GM12878 (cell line): Measurements from ENCODE around the gene TMEM266. TPM values are rescaled to one million over a fixed set of nuclear protein-coding genes. Genes with fewer than 3 reads are reported as not detected.

ENCODE experiments used
- ATF2 ChIP-seq: IDR thresholded peaks from 2 replicates; pipeline ENCODE4 v1.6.1; 2012; ENCODE audit warnings: low read length, inconsistent platforms
- BRCA1 ChIP-seq: IDR thresholded peaks from 2 replicates; pipeline ENCODE4 v1.6.1; 2011; ENCODE audit warnings: low read depth, low read length, improper control_type of control experiment
- CBFB ChIP-seq: IDR thresholded peaks from 2 replicates; pipeline ENCODE4 v1.6.1; 2016; ENCODE audit warnings: antibody characterized with exemption, low read depth
- CEBPB ChIP-seq, 2 experiments: fragments of 150-350 bp in 1 of 2; IDR thresholded peaks; 2 replicates each; pipeline ENCODE4 v1.6.1; 2012 to 2014; ENCODE audit warnings: low read depth in 2 of 2, low read length in 2 of 2, borderline replicate concordance in 1 of 2, inconsistent platforms in 1 of 2
- CHD1 ChIP-seq: IDR thresholded peaks from 2 replicates; pipeline ENCODE4 v1.6.1; 2012; ENCODE audit warnings: low read depth, low read length, improper control_type of control experiment
- E4F1 ChIP-seq: fragments of 450-650 bp; IDR thresholded peaks from 2 replicates; pipeline ENCODE4 v1.6.1; 2018; ENCODE audit warnings: borderline replicate concordance, mild to moderate bottlenecking; ENCODE audit not compliant: partially characterized antibody
- ESRRA ChIP-seq: IDR thresholded peaks from 2 replicates; pipeline ENCODE4 v1.6.1; 2012; ENCODE audit warnings: mild to moderate bottlenecking, low read length, improper control_type of control experiment
- IKZF2 ChIP-seq, 2 experiments: fragments of 450-650 bp; IDR thresholded peaks; 2 replicates each; pipeline ENCODE4 v1.6.1; 2017; ENCODE audit warnings: mild to moderate bottlenecking in 2 of 2, moderate library complexity in 2 of 2
- IRF3 ChIP-seq: fragments of 450-650 bp; IDR thresholded peaks from 2 replicates; pipeline ENCODE4 v1.6.1; 2014; ENCODE audit warnings: mild to moderate bottlenecking
- IRF4 ChIP-seq: IDR thresholded peaks from 2 replicates; pipeline ENCODE4 v1.6.1; 2011; ENCODE audit warnings: low read depth, low read length
- JUNB ChIP-seq: IDR thresholded peaks from 2 replicates; pipeline ENCODE4 v1.6.1; 2016; ENCODE audit warnings: antibody characterized with exemption, mild to moderate bottlenecking
- JUND ChIP-seq: IDR thresholded peaks from 2 replicates; pipeline ENCODE4 v1.6.1; 2012; ENCODE audit warnings: low read depth, mild to moderate bottlenecking, low read length, improper control_type of control experiment, moderate library complexity
- KLF5 ChIP-seq: fragments of 450-650 bp; IDR thresholded peaks from 2 replicates; pipeline ENCODE4 v1.6.1; 2014; ENCODE audit warnings: mild to moderate bottlenecking; ENCODE audit not compliant: partially characterized antibody
- MEF2A ChIP-seq: IDR thresholded peaks from 2 replicates; pipeline ENCODE4 v1.6.1; 2011; ENCODE audit warnings: low read depth, mild to moderate bottlenecking, low read length, moderate library complexity; ENCODE audit not compliant: insufficient read depth
- NR2C2 ChIP-seq: IDR thresholded peaks from 2 replicates; pipeline ENCODE4 v1.6.1; 2011; ENCODE audit warnings: borderline replicate concordance, low read depth; ENCODE audit not compliant: control insufficient read depth, insufficient read length
- PML ChIP-seq: IDR thresholded peaks from 2 replicates; pipeline ENCODE4 v1.6.1; 2012; ENCODE audit warnings: low read length, inconsistent platforms
- SMAD1 ChIP-seq: fragments of 450-650 bp; IDR thresholded peaks from 2 replicates; pipeline ENCODE4 v1.6.1; 2018; ENCODE audit warnings: mild to moderate bottlenecking, low read depth; ENCODE audit not compliant: partially characterized antibody
- SMAD5 ChIP-seq: IDR thresholded peaks from 2 replicates; pipeline ENCODE4 v1.6.1; 2016; ENCODE audit warnings: antibody characterized with exemption, low read depth
- STAT3 ChIP-seq: IDR thresholded peaks from 2 replicates; pipeline ENCODE4 v1.6.1; 2011; ENCODE audit warnings: low read depth, low read length, improper control_type of control experiment
- ZNF592 ChIP-seq: fragments of 450-650 bp; IDR thresholded peaks from 2 replicates; pipeline ENCODE4 v1.6.1; 2017; ENCODE audit warnings: mild to moderate bottlenecking, moderate library complexity
- ZNF622 ChIP-seq: fragments of 450-650 bp; IDR thresholded peaks from 2 replicates; pipeline ENCODE4 v1.6.1; 2017; ENCODE audit warnings: mild to moderate bottlenecking, inconsistent platforms
- polyA plus RNA-seq, 11 experiments: library from polyadenylated mRNA; depleted of rRNA in 4 of 11; unstranded in 6 of 11; stranded (reverse) in 5 of 11; fragments of >200 nt; fragmentation: Nextera tagmentation in 4 of 11; fragmentation: Illumina TruSeq in 1 of 11; extraction: Ambion mirVana in 4 of 11; extraction: Trizol in 1 of 11; gene quantifications; 1 replicate in 1 of 11; 2 replicates in 10 of 11; pipeline versions ENCODE4 v1.2.1 to v1.2.3, GENCODE V29; 2011 to 2016; ENCODE audit warnings: inconsistent platforms in 2 of 11, missing spikeins in 2 of 11, low read depth in 1 of 11
- total RNA-seq, 4 experiments: library from RNA; depleted of rRNA in 3 of 4; stranded (reverse); fragments of >200 nt in 3 of 4; fragmentation: Illumina TruSeq in 1 of 4; extraction: Trizol in 1 of 4; gene quantifications; 2 replicates each; pipeline versions ENCODE4 v1.2.1 to v1.2.3, GENCODE V29; 2013 to 2021

TMEM266 gene
- total and polyA plus RNA-seq, 10 of the 15 experiments (the other 5 are each of a cell fraction or from before 2014, with no cell fraction given), result 0.11 to 0.70 (median 0.39) TPM

- TF ChIP-seq IKZF2 (IDR thresholded peaks at IDR 0.05) (peak; percentile 62 to 65), ESRRA (no peak), SMAD1 (no peak), SMAD5 (no peak), ZNF622 (no peak), E4F1 (no peak), IRF4 (no peak), CBFB (peak; percentile 52; the same call in 1 of the 2 replicates), CEBPB (IDR thresholded peaks at IDR 0.05; ENCODE audit: borderline replicate concordance in 1 of 2, low read depth in 2 of 2, low read length in 2 of 2) (no peak), STAT3 (no peak), BRCA1 (no peak), JUNB (no peak), NR2C2 (no peak), IRF3 (no peak), PML (no peak), MEF2A (0 out of 2 replicates have a peak, but pooled peaks have one; percentile 20), JUND (no peak), CHD1 (no peak), ATF2 (no peak), KLF5 (no peak), ZNF592 (no peak)
These were observed 569 bp downstream of the TMEM266 start (continued) for GRCh38 chr15:76060118-76060989.
